HepG2 (cell line): Measurements from ENCODE around the gene USP34. TPM values are rescaled to one million over a fixed set of nuclear protein-coding genes. Genes with fewer than 3 reads are reported as not detected.
A peak's percentile ranks its signal among the peaks of the same experiment; 100 is the strongest.

ENCODE experiments used
- ATM ChIP-seq: fragments of 450-650 bp; IDR thresholded peaks from 2 replicates; pipeline ENCODE4 v1.7.1; 2017; ENCODE audit warnings: mild to moderate bottlenecking, borderline replicate concordance
- E2F2 ChIP-seq: sonication (generic); formaldehyde crosslinking; IDR thresholded peaks from 2 replicates; pipeline ENCODE4 v1.4.0; 2020; ENCODE audit warnings: missing genetic modification reagents, borderline replicate concordance
- GPBP1L1 ChIP-seq: sonication (generic); formaldehyde crosslinking; IDR thresholded peaks from 2 replicates; pipeline ENCODE4 v1.5.0; 2020; ENCODE audit warnings: mild to moderate bottlenecking, missing genetic modification reagents
- HHEX ChIP-seq: IDR thresholded peaks from 2 replicates; pipeline ENCODE4 v1.6.1; 2016; ENCODE audit warnings: control low read depth
- KLF6 ChIP-seq: IDR thresholded peaks from 2 replicates; pipeline ENCODE4 v1.8.0; 2016; ENCODE audit warnings: missing biosample characterization, missing genetic modification reagents
- NCOA5 ChIP-seq: sonication (generic); formaldehyde crosslinking; IDR thresholded peaks from 2 replicates; pipeline ENCODE4 v1.4.0; 2020; ENCODE audit warnings: missing genetic modification reagents
- NFE2L2 ChIP-seq: fragments of 150-350 bp; IDR thresholded peaks from 2 replicates; pipeline ENCODE4 v1.6.1; 2014; ENCODE audit warnings: low read length
- RARA ChIP-seq: IDR thresholded peaks from 2 replicates; pipeline ENCODE4 v1.6.1; 2016; ENCODE audit warnings: missing genetic modification reagents, missing compliant biosample characterization
- RNF2 ChIP-seq: fragments of 450-650 bp; conservative IDR thresholded peaks from 2 replicates; pipeline ENCODE4 v1.6.1; 2016; ENCODE audit warnings: low read depth
- TOE1 ChIP-seq: sonication (generic); formaldehyde crosslinking; IDR thresholded peaks from 2 replicates; pipeline ENCODE4 v1.4.0; 2020; ENCODE audit warnings: mild to moderate bottlenecking, missing genetic modification reagents
- ZBTB43 ChIP-seq: sonication (generic); formaldehyde crosslinking; conservative IDR thresholded peaks from 2 replicates; pipeline ENCODE4 v1.4.0; 2020; ENCODE audit warnings: missing genetic modification reagents
- ZHX2 ChIP-seq, 2 experiments: sonication (generic) in 1 of 2; formaldehyde crosslinking in 1 of 2; IDR thresholded peaks; 2 replicates each; pipeline versions ENCODE4 v1.6.1 to v1.9.0; 2014 to 2022; ENCODE audit warnings: antibody characterized with exemption in 1 of 2, borderline replicate concordance in 1 of 2, inconsistent platforms in 1 of 2, low read depth in 1 of 2, missing genetic modification reagents in 1 of 2
- ZNF557 ChIP-seq: sonication (generic); formaldehyde crosslinking; IDR thresholded peaks from 2 replicates; pipeline ENCODE4 v1.4.0; 2020; ENCODE audit warnings: missing genetic modification reagents
- ZNF772 ChIP-seq: sonication (generic); formaldehyde crosslinking; IDR thresholded peaks from 2 replicates; pipeline ENCODE4 v1.5.0; 2020; ENCODE audit warnings: mild to moderate bottlenecking, missing genetic modification reagents
- ZNF800 ChIP-seq: sonication (generic); formaldehyde crosslinking; IDR thresholded peaks from 2 replicates; pipeline ENCODE4 v1.4.0; 2020; ENCODE audit warnings: missing genetic modification reagents
- ZUFSP ChIP-seq: sonication (generic); formaldehyde crosslinking; IDR thresholded peaks from 2 replicates; pipeline ENCODE4 v1.9.0; 2021; ENCODE audit warnings: missing genetic modification reagents, mild to moderate bottlenecking, borderline replicate concordance
- polyA plus RNA-seq, 8 experiments: library from polyadenylated mRNA; depleted of rRNA in 3 of 8; stranded (reverse) in 7 of 8; unstranded in 1 of 8; fragments of >200 nt; fragmentation: Illumina TruSeq in 4 of 8; extraction: Trizol in 4 of 8; gene quantifications; 2 replicates each; pipeline versions ENCODE4 v1.2.1 to v1.2.3, GENCODE V29; 2011 to 2016; ENCODE audit warnings: low read depth in 4 of 8, missing spikeins in 1 of 8, mixed read lengths in 1 of 8; ENCODE audit not compliant: insufficient read depth in 1 of 8
- total RNA-seq, 5 experiments: library from RNA; depleted of rRNA; stranded (reverse); fragments of >200 nt; fragmentation: Illumina TruSeq; extraction: Trizol; gene quantifications; 2 replicates each; pipeline ENCODE4 v1.2.3, GENCODE V29; 2016; ENCODE audit warnings: low read depth in 1 of 5

The USP34 gene
- total and polyA plus RNA-seq, 2 of the 13 experiments (the other 11 are each of a cell fraction or from before 2014, with no cell fraction given), result 99.2 to 100 TPM

- TF ChIP-seq ZUFSP, result no peak
- no peak for TF ChIP-seq ZNF800 (CRISPR knock-in tag)
- no peak for TF ChIP-seq GPBP1L1 (CRISPR knock-in tag)
- no peak for TF ChIP-seq TOE1
- TF ChIP-seq ATM, result no peak
- TF ChIP-seq ZBTB43 (CRISPR knock-in tag), result no peak
- TF ChIP-seq KLF6, result no peak
- TF ChIP-seq NFE2L2, result no peak
- no peak for TF ChIP-seq NCOA5 (CRISPR knock-in tag)
- TF ChIP-seq RARA (CRISPR knock-in tag), result 0 out of 2 replicates have a peak, but pooled peaks have one; percentile 22
- TF ChIP-seq HHEX (CRISPR knock-in tag), result no peak
- TF ChIP-seq ZNF557 (CRISPR knock-in tag), result no peak
- no peak for TF ChIP-seq ZNF772
- TF ChIP-seq RNF2, result no peak
- no peak for TF ChIP-seq ZHX2 (IDR thresholded peaks at IDR 0.05; ENCODE audit: low read depth)
- no peak for TF ChIP-seq ZHX2 (CRISPR knock-in tag; IDR thresholded peaks at IDR 0.05; ENCODE audit: borderline replicate concordance)
- TF ChIP-seq E2F2 (CRISPR knock-in tag), result no peak
Observed at GRCh38 chr2:61460163-61460562, 10.7 kb downstream of the USP34 start (continued).
